Measurements from ENCODE around the gene PTBP2. TPM values are rescaled to one million over a fixed set of nuclear protein-coding genes. Genes with fewer than 3 reads are reported as not detected.

Gene PTBP2
- 1 to 10 TPM; 8.3 to 9.7 (median 8.7) TPM for total RNA-seq

DNA sequence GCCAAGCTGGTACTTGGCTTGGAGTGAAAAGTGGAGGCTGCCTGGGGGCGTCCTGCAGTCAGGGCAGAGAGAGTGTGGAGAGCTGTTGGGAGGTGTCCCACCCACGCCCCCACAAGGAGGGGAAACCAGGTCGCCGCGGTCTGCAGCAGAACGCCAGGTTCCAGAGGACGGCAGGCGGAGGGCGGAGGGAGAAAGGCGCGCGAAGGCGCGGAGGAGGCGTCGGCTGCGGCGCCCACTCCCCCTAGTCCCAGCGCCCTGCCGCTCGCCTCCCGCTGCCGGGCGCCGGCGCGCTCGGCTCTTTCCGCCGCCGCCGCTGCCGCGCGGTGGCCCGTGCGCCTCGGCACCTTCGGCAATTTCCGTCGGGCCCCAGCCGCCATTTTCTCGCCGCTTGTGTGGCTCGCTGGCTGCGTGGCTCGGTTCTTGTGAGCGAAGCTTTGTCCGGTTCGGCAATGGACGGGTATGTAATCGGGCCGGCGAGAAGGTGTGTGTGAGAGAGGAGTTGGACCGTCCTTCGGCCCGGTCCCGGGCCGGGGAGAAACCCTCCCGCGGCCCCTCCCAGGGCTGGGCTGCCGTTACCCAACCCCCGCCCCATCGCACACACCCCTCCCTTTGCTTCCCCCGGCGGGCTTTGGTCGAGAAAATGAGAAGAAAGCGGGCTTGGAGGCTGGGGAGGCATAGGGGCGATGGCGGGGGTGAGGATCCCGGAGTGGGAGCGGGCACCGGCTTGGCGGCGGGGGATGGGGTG, at the start of gene PTBP2:
Gene PTBP2, plus strand, starts transcription at position 369 of the 745 bp plus-strand sequence. Its CDS starts 81 bp downstream, at position 450.
- H3K4me1 Mint-ChIP-seq (ENCODE audit: low read depth): peaks cover 27% of the 10 kb centered on the region
- peaks cover 9% of the 10 kb centered on the region for H3K36me3 Mint-ChIP-seq (ENCODE audit: insufficient read depth)
- DNase-seq (peak; percentile 73), ATAC-seq (peak; percentile 94 to 95)
- no peaks in the 10 kb centered on the region for H3K27me3 Mint-ChIP-seq (ENCODE audit: low read depth)
- peak within 1 kb of the TSS; percentile 94 for H3K4me3 Mint-ChIP-seq
- no peaks in the 10 kb centered on the region for H3K9me3 Mint-ChIP-seq

GRCh38 chr1:96674915-96675314, 46.7 kb upstream of the PTBP2 start:
- no peaks in the 10 kb centered on the region for H3K36me3 Mint-ChIP-seq (ENCODE audit: insufficient read depth)
- peaks cover 19% of the 10 kb centered on the region for H3K9me3 Mint-ChIP-seq
- no peaks in the 10 kb centered on the region for H3K4me1 Mint-ChIP-seq (ENCODE audit: low read depth)
- no peaks in the 10 kb centered on the region for H3K27me3 Mint-ChIP-seq (ENCODE audit: low read depth)
- ATAC-seq (no peak), DNase-seq (no peak)
- no peak overlapping the region for H3K4me3 Mint-ChIP-seq

GRCh38 chr1:96682056-96682455, 39.5 kb upstream of the PTBP2 start:
- Mint-ChIP-seq H3K9me3 (no peaks in the 10 kb centered on the region), H3K36me3 (ENCODE audit: insufficient read depth) (no peaks in the 10 kb centered on the region), H3K4me1 (ENCODE audit: low read depth) (no peaks in the 10 kb centered on the region), H3K27me3 (ENCODE audit: low read depth) (peaks cover 13% of the 10 kb centered on the region), H3K4me3 (no peak overlapping the region)
- DNase-seq (no peak), ATAC-seq (no peak)

GRCh38 chr1:96683931-96684330, 37.7 kb upstream of the PTBP2 start:
- Mint-ChIP-seq H3K4me1 (ENCODE audit: low read depth) (no peaks in the 10 kb centered on the region), H3K36me3 (ENCODE audit: insufficient read depth) (no peaks in the 10 kb centered on the region), H3K27me3 (ENCODE audit: low read depth) (peaks cover 13% of the 10 kb centered on the region), H3K9me3 (no peaks in the 10 kb centered on the region), H3K4me3 (no peak overlapping the region)
- DNase-seq (no peak), ATAC-seq (no peak)

GRCh38 chr1:96684744-96685143, 36.8 kb upstream of the PTBP2 start:
- Mint-ChIP-seq H3K36me3 (ENCODE audit: insufficient read depth) (no peaks in the 10 kb centered on the region), H3K9me3 (no peaks in the 10 kb centered on the region), H3K27me3 (ENCODE audit: low read depth) (peaks cover 13% of the 10 kb centered on the region), H3K4me1 (ENCODE audit: low read depth) (no peaks in the 10 kb centered on the region), H3K4me3 (no peak overlapping the region)
- ATAC-seq (no peak), DNase-seq (no peak)

- peaks cover 4% of the 10 kb centered on the region for H3K27me3 Mint-ChIP-seq (ENCODE audit: low read depth)
- DNase-seq (no peak), ATAC-seq (no peak)
- no peaks in the 10 kb centered on the region for H3K9me3 Mint-ChIP-seq
- no peaks in the 10 kb centered on the region for H3K4me1 Mint-ChIP-seq (ENCODE audit: low read depth)
- no peak overlapping the region for H3K4me3 Mint-ChIP-seq
- no peaks in the 10 kb centered on the region for H3K36me3 Mint-ChIP-seq (ENCODE audit: insufficient read depth)
Observed at GRCh38 chr1:96688767-96689166, 32.8 kb upstream of the PTBP2 start.

GRCh38 chr1:96695954-96696353, 25.6 kb upstream of the PTBP2 start:
- H3K4me3 Mint-ChIP-seq: no peak overlapping the region
- peaks cover 5% of the 10 kb centered on the region for H3K9me3 Mint-ChIP-seq
- H3K27me3 Mint-ChIP-seq (ENCODE audit: low read depth): peaks cover 4% of the 10 kb centered on the region
- no peak for ATAC-seq
- no peaks in the 10 kb centered on the region for H3K4me1 Mint-ChIP-seq (ENCODE audit: low read depth)
- DNase-seq: no peak
- no peaks in the 10 kb centered on the region for H3K36me3 Mint-ChIP-seq (ENCODE audit: insufficient read depth)

- no peaks in the 10 kb centered on the region for H3K4me1 Mint-ChIP-seq (ENCODE audit: low read depth)
- H3K9me3 Mint-ChIP-seq: peaks cover 5% of the 10 kb centered on the region
- H3K36me3 Mint-ChIP-seq (ENCODE audit: insufficient read depth): no peaks in the 10 kb centered on the region
- DNase-seq: no peak
- ATAC-seq: no peak
- peaks cover 10% of the 10 kb centered on the region for H3K27me3 Mint-ChIP-seq (ENCODE audit: low read depth)
- no peak overlapping the region for H3K4me3 Mint-ChIP-seq
Observed at GRCh38 chr1:96698342-96698983, 23.1 kb upstream of the PTBP2 start.

DNA sequence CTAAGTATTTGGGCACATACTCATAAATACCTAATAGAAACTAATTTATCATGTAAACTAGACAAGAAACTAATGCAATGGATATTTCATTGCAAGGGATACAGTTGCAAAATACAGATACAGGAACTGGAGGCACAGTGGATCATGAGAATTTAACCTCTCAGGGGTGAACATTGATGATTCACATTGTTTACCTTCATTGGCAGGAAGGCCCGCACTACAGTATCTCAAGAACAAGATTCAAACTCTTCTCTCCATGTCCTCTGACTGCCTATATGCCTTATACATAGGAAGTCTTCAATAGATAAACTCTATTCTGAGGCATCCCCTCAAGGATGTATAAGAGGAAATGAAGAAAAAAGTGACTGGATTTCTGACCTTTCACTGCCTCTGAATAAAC, 18.4 kb upstream of the PTBP2 start:
- no peak for ATAC-seq
- no peak for DNase-seq
- peaks cover 5% of the 10 kb centered on the region for H3K9me3 Mint-ChIP-seq
- H3K36me3 Mint-ChIP-seq (ENCODE audit: insufficient read depth): no peaks in the 10 kb centered on the region
- H3K27me3 Mint-ChIP-seq (ENCODE audit: low read depth): peaks cover 10% of the 10 kb centered on the region
- H3K4me3 Mint-ChIP-seq: no peak overlapping the region
- no peaks in the 10 kb centered on the region for H3K4me1 Mint-ChIP-seq (ENCODE audit: low read depth)

DNA sequence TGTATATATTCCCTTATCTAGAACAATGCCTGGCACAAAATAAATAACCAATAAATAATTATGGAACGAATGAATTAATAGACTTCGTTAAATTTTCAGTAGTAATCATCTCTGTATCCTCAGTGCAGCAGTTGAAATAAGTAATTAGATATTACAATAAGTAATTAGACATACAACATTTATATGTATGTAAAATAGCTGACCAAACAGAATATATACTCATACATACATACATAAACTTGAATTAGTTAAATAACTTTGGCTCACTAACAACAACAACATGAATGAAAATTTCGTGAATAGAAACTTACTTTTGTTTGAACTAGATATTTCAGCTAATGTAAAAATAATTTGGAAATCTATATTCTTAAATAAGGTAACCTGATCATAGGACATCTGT, 14.6 kb upstream of the PTBP2 start:
- Mint-ChIP-seq H3K4me1 (ENCODE audit: low read depth) (no peaks in the 10 kb centered on the region), H3K36me3 (ENCODE audit: insufficient read depth) (no peaks in the 10 kb centered on the region), H3K27me3 (ENCODE audit: low read depth) (peaks cover 5% of the 10 kb centered on the region), H3K4me3 (no peak overlapping the region), H3K9me3 (no peaks in the 10 kb centered on the region)
- DNase-seq (no peak), ATAC-seq (no peak)

- ATAC-seq (no peak), DNase-seq (no peak)
- H3K9me3 Mint-ChIP-seq: no peaks in the 10 kb centered on the region
- H3K36me3 Mint-ChIP-seq (ENCODE audit: insufficient read depth): no peaks in the 10 kb centered on the region
- H3K4me1 Mint-ChIP-seq (ENCODE audit: low read depth): no peaks in the 10 kb centered on the region
- H3K4me3 Mint-ChIP-seq: no peak overlapping the region
- H3K27me3 Mint-ChIP-seq (ENCODE audit: low read depth): peaks cover 2% of the 10 kb centered on the region
Observed at GRCh38 chr1:96708482-96708881, 13.1 kb upstream of the PTBP2 start.

- no peaks in the 10 kb centered on the region for H3K4me1 Mint-ChIP-seq (ENCODE audit: low read depth)
- no peaks in the 10 kb centered on the region for H3K9me3 Mint-ChIP-seq
- H3K36me3 Mint-ChIP-seq (ENCODE audit: insufficient read depth): no peaks in the 10 kb centered on the region
- DNase-seq (no peak), ATAC-seq (no peak)
- no peak overlapping the region for H3K4me3 Mint-ChIP-seq
- H3K27me3 Mint-ChIP-seq (ENCODE audit: low read depth): peaks cover 4% of the 10 kb centered on the region
Observed at GRCh38 chr1:96710708-96711477, 10.7 kb upstream of the PTBP2 start.

DNA sequence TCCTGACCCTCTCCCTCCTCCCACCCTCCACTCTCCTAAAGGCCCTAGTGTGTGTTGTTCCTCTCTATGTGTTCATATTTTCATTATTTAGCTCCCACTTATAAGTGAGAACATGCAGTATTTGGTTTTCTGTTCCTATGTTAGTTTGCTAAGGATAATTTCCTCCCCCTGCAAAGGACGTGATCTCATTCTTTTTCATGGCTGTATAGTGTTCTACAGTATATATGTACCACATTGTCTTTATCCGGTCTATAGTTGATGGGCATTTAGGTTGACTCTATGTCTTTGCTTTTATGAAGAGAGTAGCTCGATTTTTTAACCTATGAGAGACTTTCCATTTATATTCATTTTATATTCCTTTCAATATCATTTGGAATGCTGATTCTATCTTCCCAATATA, 7.9 kb upstream of the PTBP2 start:
- DNase-seq (no peak), ATAC-seq (no peak)
- Mint-ChIP-seq H3K4me1 (ENCODE audit: low read depth) (no peaks in the 10 kb centered on the region), H3K36me3 (ENCODE audit: insufficient read depth) (no peaks in the 10 kb centered on the region), H3K27me3 (ENCODE audit: low read depth) (peaks cover 4% of the 10 kb centered on the region), H3K4me3 (no peak overlapping the region), H3K9me3 (no peaks in the 10 kb centered on the region)

DNA sequence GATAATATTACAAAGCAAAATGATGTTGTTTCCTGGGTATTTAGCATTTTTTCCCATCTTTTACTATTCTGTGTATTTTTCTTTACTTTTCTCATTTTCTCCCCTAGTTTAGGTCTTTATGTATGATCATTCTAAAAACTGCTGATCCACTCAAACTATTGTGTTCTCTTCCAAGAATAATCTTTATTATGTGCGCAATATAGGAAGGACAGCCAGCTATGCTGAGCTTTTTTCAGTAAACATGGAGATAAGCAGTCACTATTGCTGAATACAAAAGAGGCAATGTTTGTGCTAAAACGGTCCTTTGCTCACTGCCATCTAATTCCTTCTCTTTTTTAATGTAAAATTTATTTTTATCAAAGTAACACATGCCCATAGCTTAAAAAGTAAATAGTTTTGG, 6.7 kb upstream of the PTBP2 start:
- H3K36me3 Mint-ChIP-seq (ENCODE audit: insufficient read depth): no peaks in the 10 kb centered on the region
- H3K9me3 Mint-ChIP-seq: no peaks in the 10 kb centered on the region
- H3K4me3 Mint-ChIP-seq: no peak overlapping the region
- H3K4me1 Mint-ChIP-seq (ENCODE audit: low read depth): no peaks in the 10 kb centered on the region
- ATAC-seq (no peak), DNase-seq (no peak)
- H3K27me3 Mint-ChIP-seq (ENCODE audit: low read depth): peaks cover 4% of the 10 kb centered on the region

DNA sequence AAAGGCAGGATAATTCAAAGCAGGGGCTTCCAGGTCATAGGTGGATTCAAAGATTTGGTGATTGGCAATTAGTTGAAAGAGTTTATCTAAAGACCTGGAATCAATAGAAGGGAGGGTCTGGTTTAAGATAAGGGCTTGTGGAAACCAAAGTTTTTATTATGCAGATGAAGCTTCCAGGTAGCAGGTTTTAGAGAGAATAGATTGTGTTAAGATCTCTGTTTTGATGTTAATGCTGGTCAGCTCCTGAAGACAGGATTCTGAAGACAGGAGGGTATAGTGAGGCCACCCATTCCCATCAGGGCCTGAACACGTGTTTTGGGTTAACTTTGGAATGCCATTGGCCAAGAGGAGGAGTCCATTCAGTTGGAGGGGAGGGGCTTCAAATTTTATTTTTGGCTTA, 6.1 kb upstream of the PTBP2 start:
- H3K36me3 Mint-ChIP-seq (ENCODE audit: insufficient read depth): no peaks in the 10 kb centered on the region
- H3K4me1 Mint-ChIP-seq (ENCODE audit: low read depth): no peaks in the 10 kb centered on the region
- peaks cover 4% of the 10 kb centered on the region for H3K27me3 Mint-ChIP-seq (ENCODE audit: low read depth)
- DNase-seq (no peak), ATAC-seq (no peak)
- H3K9me3 Mint-ChIP-seq: no peaks in the 10 kb centered on the region
- no peak overlapping the region for H3K4me3 Mint-ChIP-seq

Measured in activated T-cell treated with anti-CD3 and anti-CD28 coated beads, Interleukin-2, amount 50 U/mL, for 4 hours (primary cell).